Retinal pigment epithelial cell (primary cell): Measurements from ENCODE around the gene NCKAP5.

Source experiments
- DNase-seq: peaks from one replicate; pipeline ENCODE4 v3.0.0-alpha.2; 2010; ENCODE audit warnings: low read depth
- H3K4me3 ChIP-seq: 2 replicates; pipeline ENCODE4 v1.5.1; 2011; ENCODE audit warnings: mild to moderate bottlenecking, low read length, control low read depth, moderate library complexity
- CTCF ChIP-seq: conservative IDR thresholded peaks from 2 replicates; pipeline ENCODE4 v1.5.1; 2011; ENCODE audit warnings: low read depth, low read length, control low read depth, inconsistent platforms

NCKAP5 gene

GRCh38 chr2:133369901-133370658 lies 198.2 kb downstream of the NCKAP5 start:
- DNase-seq, result no peak
- TF ChIP-seq CTCF, result no peak
- no peak overlapping the region for H3K4me3 ChIP-seq

- no peak for DNase-seq
- no peak for TF ChIP-seq CTCF
- H3K4me3 ChIP-seq, result no peak overlapping the region
These were observed 203.1 kb downstream of the NCKAP5 start for GRCh38 chr2:133365117-133365516.

- TF ChIP-seq CTCF, result no peak
- DNase-seq, result no peak
- no peak overlapping the region for H3K4me3 ChIP-seq
These were observed 203.6 kb downstream of the NCKAP5 start for GRCh38 chr2:133364636-133365035.

GRCh38 chr2:133363884-133364283 lies 204.4 kb downstream of the NCKAP5 start:
- no peak for DNase-seq
- H3K4me3 ChIP-seq, result no peak overlapping the region
- no peak for TF ChIP-seq CTCF

GRCh38 chr2:133362061-133362476 lies 206.2 kb downstream of the NCKAP5 start:
- TF ChIP-seq CTCF, result no peak
- peak; percentile 6 for DNase-seq
- H3K4me3 ChIP-seq, result no peak overlapping the region

GRCh38 chr2:133360882-133361281 lies 207.4 kb downstream of the NCKAP5 start:
- no peak for DNase-seq
- no peak for TF ChIP-seq CTCF
- no peak overlapping the region for H3K4me3 ChIP-seq

- no peak for DNase-seq
- no peak for TF ChIP-seq CTCF
- no peak overlapping the region for H3K4me3 ChIP-seq
These were observed 208.1 kb downstream of the NCKAP5 start for GRCh38 chr2:133360190-133360589.
